ENCODE measurements around the gene KCTD3. TPM values are rescaled to one million over a fixed set of nuclear protein-coding genes. Genes with fewer than 3 reads are reported as not detected.

Gene KCTD3
- total RNA-seq, 1 donor from 2014 or later: 50.5 TPM

DNA sequence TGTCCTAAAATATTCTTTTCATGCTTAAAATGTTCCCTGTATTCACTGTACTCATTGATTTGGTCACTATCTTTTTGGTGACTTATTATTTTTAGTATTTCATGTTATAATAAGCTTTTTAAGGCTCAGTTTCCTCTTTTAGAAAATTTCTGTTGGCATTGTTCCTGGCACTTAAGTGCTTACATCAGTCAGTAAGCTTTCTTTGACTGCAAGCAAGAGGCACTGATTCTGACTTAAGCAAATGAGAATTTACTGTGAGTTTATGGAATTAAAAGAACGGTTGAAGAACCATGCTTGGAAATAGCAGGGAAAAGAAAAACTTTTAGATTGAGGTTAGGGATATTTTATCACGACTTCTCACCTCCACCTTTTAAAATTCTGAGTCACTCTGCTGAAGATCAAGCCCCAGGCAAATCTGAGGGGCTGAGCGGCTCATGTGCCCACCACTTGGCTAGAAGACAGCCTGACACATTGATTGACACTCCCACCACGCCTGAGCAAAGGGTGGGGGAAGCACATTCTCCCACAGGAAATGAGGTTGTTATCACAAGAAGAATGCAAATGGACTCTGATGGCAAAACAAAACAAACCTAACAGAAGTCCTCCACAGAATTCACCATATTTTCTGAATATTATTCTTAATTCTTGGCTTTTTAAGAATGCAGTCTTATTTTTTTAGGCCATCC, 102.8 kb downstream of the KCTD3 start:
- TF ChIP-seq, protein P1, sequence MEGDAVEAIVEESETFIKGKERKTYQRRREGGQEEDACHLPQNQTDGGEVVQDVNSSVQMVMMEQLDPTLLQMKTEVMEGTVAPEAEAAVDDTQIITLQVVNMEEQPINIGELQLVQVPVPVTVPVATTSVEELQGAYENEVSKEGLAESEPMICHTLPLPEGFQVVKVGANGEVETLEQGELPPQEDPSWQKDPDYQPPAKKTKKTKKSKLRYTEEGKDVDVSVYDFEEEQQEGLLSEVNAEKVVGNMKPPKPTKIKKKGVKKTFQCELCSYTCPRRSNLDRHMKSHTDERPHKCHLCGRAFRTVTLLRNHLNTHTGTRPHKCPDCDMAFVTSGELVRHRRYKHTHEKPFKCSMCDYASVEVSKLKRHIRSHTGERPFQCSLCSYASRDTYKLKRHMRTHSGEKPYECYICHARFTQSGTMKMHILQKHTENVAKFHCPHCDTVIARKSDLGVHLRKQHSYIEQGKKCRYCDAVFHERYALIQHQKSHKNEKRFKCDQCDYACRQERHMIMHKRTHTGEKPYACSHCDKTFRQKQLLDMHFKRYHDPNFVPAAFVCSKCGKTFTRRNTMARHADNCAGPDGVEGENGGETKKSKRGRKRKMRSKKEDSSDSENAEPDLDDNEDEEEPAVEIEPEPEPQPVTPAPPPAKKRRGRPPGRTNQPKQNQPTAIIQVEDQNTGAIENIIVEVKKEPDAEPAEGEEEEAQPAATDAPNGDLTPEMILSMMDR (IDR thresholded peaks at IDR 0.05; ENCODE audit: unreplicated experiment): no peak
- DNase-seq (ENCODE audit: low spot score in 2 of 2, unreplicated experiment in 2 of 2): no peak
- Mint-ChIP-seq H3K9me3 (no peaks in the 10 kb centered on the region), H3K4me1 (peaks cover 3% of the 10 kb centered on the region), H3K36me3 (no peaks in the 10 kb centered on the region), H3K27me3 (ENCODE audit: low read depth) (no peaks in the 10 kb centered on the region), H3K27ac (no peak overlapping the region), H3K4me3 (no peak overlapping the region)

All from mesothelial cell of epicardium (in vitro differentiated cells).